ENCODE data around the gene ACIN1.
"Not testable (repeated sequence)": the region's sequence is repeated elsewhere in the genome, so short reads cannot be mapped to it uniquely, and the experiment has no call there.

ACIN1 gene

DNA sequence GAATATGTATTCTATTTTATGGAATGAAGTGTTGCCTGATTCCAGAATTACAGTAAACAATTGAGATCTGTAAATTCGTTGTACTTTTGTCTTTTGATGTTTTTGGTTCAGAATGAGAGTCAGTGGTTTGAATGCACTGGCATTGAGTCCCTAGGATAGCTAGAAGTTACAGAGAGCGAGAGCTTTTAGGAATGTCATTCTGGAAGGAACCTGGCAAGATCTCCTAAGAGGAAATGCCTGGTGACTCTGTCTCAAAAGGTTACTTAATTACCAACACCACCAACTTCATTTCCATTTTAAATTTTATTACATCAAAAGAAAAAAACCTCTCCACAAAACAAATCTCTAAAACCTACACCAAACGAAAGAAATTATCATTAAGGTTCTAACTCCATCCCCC, 30.1 kb upstream of the ACIN1 start:
- no peak for DNase-seq (ENCODE audit: low read depth, low spot score)

DNA sequence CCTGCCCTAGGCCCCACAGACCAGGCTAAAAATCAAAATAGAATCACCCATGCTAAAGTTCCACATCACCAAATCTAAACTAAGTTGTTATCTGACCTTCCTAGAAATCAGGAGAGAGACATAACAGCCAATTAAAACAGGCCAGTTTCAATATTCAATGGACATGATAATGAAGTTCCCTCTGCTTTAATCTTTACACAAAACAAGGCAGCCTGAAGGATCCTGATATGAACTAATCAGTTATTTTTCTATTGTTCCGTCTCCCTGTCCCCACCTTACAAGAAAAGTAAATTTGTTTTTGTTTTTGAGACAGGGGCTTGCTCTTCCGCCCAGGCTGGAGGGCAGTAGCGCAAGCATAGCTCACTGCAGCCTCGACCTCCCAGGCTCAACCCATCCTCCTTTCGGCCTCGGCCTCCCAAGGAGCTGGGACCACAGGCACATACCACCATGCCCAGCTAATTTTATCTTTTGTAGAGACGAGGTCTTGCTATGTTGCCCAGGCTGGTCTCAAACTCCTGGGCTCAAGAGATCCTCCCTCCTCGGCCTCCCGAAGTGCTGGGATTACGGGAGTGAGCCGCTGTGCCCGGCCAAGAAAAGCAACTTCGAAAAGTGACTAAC, 29.5 kb upstream of the ACIN1 start:
- DNase-seq (ENCODE audit: low read depth, low spot score), result no peak

DNA sequence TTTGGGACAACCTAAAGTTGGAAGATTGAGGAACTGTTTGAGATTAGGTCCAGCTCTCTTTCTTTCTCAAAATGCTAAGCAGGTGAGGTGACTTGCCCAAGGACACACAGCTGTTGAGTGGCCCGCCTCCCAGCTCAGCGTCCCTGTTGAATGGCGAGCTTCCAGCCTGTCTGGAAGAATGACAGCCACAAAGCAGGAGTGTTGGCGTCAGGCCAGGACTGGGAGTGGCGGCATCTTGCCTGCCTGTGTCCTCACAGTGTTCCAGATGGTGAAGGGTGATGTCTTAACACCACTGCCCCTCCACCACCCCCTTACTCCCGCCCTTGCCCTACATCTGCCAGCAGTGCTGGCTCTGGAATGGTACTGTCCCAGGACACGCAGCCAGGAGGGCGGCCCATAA, 28.5 kb upstream of the ACIN1 start:
- DNase-seq (ENCODE audit: low read depth, low spot score), result no peak

DNA sequence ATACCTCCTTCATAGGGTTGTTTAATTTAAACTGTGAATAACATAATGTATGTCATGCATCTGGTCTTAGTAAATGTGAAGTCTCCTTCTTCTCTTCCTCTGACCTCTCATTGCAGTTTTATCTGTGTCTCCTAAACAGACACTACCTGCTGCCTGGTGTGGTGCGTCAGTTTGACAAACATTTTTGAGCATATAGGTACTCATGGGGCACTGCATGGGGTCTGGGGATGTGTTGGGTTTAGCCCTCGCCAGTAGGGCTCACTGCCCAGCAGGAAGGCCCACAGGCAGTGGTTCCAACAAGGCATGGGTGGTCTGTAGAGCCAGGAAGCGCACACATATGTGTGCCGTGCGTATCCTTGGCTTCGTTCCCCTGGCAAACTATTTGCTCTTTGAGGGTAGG, 27.1 kb upstream of the ACIN1 start:
- no peak for DNase-seq (ENCODE audit: low read depth, low spot score)

DNA sequence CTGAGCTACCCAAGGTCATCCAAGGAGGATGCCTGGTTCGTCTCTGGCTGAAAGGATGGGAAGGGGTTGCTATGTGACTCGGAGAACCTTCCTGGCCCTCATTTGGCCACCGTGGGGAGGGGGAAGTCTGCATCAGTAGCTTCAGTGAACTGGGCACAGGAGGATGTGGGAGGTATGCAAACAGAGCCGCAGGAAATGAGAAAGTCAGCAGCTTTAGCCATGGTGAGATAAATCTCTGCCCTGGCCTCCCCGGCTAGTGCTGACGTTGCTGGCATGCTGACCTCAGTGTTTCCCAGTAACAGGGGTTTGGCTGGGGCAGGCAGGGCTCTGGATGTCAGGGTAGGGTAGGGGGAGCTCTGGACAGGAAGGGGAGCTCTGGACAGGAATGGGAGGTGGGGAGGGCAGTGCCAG, 26.4 kb upstream of the ACIN1 start:
- DNase-seq (ENCODE audit: low read depth, low spot score), result no peak

DNA sequence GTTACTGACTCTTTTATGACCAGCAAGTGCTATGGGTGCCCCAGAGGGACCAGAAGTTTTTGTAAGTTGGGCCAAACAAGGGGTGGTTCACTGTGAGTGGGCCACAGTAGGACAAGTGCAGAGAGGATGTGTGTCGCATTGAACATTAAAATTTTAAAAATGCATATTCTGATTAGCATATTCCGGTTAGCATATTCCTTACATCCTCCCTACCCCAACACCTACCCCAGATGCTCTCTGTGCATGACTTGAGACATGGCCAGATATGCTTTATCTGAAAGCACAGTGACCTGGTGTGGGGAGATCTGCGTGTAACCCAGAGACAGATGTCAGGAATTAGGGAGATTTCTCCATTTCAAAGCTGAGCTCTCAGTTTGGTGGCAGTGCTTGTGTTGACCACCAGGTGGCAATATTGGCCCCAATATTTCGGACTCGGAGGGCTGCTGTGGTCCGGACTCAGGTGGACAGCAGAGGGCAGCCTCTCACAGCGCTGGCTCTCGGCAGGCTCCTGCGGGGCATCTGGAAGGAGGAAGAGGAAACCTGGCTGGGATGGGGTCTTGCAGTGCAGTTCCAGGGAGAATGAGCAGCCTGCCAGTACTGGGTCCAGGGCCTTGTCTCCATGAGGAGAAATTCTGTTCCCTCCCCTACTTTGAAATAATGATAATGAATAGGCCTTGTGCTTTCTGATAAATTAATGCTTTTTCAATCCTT, 25.8 kb upstream of the ACIN1 start:
- DNase-seq (ENCODE audit: low read depth, low spot score), result peak; percentile 60

DNA sequence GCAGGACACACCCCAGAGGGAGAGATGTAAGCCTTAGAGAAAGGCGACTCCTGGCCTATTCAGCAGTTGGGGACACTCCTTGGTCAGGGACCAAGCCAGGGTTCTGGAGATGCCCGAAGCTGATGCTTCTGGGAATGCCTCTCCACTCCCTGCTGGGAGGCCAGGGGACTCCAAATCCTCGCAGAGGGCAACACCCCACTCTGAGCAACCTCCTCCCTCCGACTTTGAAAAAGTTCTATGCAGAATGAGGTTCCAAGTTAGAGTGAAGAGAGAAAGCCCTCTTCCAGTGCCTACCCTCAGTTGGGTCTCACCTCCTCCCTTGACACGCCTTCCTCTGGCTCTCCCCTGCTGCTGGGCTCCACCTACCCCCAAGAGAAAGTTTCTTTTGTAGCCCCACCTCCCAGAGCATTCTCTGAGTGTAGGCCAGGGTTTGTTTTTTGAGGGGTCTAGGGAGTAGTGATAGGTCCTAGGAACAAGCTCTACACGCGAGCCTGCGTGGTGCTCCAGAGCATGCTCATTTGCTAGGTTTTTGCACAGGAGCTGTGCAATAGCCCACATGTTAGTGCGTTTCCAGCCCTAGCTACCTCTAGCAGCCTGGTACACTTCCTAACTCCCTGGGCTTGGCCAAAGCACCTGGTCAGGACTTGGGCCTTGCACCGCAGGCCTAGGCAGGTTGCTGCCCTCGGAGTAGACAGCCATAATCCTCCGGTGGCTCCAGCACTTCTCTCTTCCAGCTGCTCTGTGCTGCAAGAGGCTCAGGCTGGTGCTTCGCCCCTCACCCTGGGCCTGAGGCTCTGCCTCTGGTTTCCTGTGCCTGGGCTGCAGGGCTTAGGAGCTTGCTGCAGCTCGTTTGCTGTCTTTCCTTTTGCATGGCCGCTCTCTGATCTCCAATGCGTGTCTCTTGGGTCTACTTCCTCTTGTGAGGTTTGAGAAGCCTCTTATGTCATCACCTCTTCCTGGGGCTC, 24.7 kb upstream of the ACIN1 start:
- DNase-seq (ENCODE audit: low read depth, low spot score), result no peak

DNA sequence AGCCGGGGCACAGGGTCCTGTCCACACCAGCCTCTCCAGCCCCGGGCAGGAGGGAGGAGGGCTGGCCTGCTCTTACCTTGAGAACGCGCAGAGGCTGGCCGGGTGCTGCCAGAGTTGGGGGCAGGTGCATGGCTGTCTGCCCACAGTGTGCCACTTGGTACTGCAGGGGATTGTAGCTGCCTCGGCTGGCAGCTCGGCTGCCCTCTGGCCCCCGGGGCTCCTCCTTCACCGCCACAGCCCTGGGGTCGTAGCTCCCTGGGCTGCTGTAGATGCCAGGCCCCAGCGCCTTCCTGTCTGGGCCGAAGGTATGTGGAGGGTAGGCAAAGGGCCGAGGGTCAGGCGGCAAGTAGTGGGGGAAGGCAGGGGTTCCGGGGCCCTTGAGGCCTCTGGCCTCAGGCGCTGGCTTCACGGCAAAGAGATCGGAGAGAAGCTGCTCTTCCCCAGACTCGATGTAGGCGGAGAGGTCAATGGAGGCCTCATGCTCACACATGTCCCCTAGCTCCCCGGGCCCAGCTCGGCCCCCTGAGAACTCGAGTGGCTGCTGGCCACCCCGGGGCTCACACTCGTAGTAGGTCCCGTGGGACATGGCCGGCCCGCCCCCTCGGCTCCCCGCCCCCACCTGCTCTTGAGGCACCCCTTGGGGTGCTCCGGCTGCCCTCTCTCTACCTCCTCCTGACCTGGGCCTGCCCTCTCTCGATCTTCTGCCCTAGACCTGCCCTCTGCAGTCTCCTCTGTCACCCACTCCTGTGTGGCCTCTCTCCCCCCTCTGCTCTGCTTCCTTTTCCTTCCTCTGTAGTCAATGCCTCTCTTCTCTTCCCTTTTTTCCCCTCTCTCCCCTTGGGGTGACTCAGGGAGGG, 23.8 kb upstream of the ACIN1 start, which contains the start of gene CEBPE:
Gene CEBPE (minus strand): TSS at position 750 of the 857 bp plus-strand sequence. CDS start 164 bp downstream, at position 586.
- no peak for DNase-seq (ENCODE audit: low read depth, low spot score)

DNA sequence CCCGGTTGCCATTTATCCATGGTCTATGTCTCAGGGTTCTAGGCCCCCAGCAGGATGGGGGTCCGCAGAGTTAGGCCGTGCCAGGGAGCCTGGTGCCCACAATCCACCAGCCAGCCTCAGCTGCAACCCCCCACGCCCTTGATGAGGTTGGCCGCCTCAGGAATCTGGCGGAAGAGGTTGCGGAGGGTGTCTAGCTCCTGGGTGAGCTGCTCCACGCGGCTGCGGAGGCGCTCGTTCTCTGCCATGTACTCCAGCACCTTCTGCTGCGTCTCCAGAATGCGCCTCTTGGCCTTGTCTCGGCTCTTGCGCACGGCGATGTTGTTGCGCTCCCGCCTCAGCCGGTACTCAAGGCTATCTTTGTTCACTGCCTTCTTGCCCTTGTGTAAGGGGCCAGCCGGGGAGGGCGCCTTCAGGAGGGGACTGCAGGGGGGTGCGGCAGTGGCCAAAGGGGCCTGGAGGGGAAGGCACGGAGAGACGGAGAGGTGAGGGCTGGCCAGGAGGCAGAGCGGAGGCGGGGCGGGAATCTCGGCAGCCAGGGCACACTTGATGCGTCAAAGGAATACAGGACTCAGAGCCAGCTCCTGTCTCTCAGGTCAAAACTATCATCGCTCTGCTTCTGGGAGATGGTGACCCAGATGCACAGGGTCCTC, 22.6 kb upstream of the ACIN1 start:
- no peak for DNase-seq (ENCODE audit: low read depth, low spot score)

DNA sequence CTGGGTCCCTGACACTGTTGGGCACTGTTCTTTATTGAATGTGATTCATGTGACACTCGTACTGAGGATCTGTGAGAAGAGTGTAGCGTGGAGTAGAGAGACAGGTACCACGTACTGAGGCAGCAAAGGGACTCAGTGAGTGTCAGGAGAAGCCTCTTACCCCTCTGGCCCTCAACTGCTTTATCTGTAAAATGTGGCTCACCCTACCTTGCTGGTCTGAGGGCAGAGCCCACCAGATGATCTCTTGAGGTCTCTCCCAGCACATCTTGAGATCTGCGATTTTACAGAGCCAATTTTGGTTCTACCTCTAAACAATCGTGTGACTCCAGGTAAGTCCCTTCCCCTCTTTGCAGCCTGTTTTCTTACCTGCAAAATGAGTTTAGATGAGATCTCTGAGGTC, 21.0 kb upstream of the ACIN1 start:
- DNase-seq (ENCODE audit: low read depth, low spot score), result no peak

DNA sequence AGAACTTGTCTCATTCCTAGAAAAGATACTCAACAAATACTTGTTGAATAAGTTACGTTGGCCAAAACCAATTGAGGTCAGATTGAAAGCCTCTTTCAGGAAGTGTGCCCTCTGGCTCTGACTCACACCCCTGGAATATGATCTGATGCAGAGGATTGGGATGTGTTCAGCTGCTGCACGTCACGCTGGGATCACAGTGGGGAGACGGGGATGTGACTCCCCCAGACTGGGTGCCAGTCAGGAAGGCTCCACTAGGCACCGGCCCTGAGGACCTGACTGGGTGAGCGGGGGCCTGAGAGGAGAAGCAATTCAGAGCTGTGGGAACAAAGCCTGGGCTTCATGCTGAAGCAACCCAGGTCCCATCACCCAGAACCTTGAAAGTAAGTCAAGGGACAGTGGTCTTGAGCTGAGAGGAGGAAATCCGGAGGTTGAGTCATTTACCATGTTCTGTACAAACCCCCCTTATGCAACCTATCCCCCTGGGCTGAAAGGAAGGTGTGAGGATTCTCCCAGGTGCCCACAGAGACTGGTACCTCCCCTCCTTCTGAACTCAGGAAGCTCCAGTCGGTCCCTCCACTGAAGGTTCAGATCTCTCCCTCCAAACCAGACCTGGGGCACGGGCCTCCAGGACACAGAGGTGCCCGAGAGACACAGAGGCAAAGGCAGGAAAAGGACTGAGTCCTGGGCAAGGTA, 20.2 kb upstream of the ACIN1 start:
- DNase-seq (ENCODE audit: low read depth, low spot score), result no peak

DNA sequence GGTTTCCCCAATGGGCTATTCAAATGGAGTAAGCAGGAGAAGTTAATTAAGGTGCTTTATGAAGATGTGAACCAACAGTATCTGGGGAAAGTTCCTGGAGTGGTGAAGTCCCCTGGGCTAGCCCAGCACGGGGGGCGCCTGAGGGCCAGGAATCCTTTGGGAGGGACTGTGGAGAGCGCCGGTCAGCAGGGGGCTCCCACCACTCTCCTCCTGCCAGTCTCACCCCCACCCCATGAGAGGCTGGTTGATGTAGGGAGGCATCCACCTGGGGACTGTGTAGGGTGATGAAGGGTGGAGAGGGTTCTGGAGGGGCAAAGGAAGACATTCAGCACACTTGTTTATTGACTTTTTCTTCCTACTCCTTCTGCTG, 19.7 kb upstream of the ACIN1 start:
- DNase-seq (ENCODE audit: low read depth, low spot score), result no peak

DNA sequence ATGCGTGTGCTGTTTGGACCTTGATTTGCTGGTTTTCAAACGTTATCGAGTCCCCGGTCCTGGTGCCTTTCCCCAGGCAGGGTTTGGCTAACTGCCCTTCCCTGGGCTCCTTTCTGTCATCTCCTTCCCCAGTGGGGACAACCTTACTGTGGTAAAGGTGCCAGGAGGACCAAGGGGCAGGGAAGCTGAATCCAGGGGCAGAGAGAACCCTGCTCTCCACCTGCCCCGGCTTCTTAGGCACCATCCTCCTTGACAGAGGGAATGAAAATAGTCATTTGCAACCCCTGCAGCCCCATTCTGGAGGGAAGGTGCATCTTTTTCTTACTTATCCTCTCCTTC, 19.2 kb upstream of the ACIN1 start:
- DNase-seq (ENCODE audit: low read depth, low spot score), result no peak

DNA sequence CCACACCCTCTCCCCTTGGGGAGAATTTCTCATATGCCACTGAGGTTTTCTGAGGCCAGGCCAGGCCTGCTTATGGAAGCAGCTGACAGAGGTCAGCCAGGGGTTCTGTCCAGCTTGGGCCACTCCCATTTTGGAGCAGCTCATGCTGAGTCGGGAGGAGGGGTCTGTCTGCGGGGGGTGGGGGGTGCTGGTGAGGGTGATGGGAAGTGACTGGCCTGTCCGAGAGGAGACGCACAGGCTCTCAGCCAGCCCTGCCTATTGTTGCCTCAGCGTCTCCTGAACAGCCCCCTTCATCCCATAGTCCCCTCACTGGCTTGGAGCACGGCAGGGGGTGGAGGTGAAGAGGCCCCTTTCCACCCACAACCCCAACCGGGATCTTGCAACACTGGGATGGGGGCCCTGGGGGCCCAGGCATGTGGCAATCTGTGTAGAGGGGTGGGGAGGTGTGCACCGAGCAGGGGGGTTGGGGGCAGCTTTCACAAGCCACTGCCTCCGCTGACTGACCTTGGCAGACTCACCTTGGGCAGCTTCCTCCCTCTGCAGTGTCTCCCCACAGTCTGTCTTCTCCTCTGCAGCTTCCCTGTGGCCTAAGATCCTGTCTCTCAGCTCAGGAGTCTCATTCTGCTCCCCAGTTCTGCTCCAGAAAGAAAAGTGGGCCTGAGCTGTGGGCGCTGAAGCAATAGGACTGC, 18.6 kb upstream of the ACIN1 start:
- no peak for DNase-seq (ENCODE audit: low read depth, low spot score)

DNA sequence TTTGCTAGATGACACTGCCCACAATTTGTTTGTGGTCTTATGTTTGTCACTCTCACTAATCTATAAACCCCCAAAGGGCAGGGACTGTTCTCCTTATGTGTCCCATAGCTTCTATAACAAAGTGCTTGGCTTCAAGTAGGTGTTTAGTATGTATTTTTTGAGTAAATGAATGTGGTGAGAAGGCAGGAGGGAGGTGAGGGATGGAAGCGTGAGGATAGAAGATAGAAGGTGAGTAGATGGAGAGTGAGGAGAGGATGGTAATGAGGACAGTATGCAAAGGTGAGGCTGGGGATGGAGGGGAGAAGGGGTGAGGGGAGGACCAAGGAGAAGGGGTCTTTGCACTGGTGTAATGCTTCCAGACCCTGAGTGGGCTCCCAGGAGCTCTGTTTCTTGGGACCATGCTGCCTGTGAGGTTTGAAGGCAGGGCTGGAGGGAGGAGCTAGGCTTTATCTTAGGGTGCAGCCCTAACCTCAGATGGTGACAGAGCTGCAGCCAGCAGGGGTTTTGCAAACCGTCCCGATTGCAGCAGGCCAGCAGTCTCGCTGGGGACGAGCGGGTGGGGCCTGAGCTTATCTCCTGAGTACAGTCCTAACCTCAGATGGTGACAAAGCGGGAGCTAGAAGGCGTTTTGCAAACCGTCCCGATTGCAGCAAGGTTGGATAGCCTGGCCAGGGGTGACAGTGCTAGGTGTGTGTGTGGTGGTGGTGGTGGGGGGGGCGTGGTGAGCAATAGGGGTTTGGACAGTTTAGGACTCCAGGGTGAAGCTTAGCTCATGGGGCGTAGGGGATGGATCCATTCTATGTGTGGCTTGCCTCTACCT, 17.6 kb upstream of the ACIN1 start:
- DNase-seq (ENCODE audit: low read depth, low spot score), result no peak

DNA sequence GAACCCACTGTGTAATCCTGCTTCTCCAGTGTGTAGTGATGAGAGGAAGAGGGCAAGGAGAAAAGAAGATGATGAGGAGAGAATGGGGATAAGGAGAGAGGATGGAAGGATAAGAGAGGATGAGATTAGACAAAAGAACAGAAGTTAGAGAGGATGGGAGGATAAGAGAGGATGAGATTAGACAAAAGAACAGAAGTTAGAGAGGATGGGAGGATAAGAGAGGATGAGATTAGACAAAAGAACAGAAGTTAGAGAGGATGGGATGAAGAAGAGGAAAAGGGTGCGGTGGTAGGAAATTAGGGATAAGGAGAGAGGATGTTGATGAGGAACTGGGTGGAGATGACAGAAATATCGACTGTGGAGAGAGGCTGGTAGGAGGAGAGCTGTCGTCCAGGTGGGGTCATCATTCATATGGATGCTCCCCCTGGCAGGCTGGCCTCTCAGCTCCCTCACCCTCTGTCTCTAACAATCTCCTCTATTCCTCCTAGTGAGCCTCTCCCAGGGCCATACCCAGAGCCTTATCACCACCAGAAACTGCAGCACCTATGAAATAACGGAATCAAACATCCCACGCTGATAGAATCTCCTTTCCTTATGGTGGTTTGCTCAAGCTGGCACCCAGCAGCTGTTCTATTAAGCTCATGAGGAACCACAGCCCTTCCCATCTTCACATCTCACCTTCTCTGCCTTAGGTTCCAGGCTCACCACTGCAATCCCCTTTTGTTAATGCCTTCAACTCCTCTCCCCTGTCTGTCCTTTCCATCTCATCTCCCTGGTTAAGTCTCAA, 15.8 kb upstream of the ACIN1 start:
- DNase-seq (ENCODE audit: low read depth, low spot score), result no peak

DNA sequence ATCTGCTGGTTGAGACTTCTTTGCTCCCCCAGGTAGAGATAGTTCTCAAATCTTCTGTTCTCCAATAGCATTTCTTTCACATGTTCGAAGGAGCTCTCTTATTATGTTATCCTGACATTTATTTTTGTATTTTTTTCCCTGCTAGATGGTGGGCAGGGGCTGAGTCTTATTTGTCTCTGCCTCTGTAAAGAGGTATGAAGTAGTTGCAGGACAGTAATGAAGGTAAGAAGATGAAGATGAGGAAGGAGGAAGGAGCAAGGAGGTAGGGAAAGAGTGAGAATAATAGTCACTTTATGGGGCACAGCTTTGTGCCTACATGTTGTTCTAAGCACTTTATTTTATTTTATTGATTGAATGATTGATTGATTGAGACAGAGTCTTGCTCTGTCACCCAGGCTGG, 14.8 kb upstream of the ACIN1 start:
- DNase-seq (ENCODE audit: low read depth, low spot score), result no peak

DNA sequence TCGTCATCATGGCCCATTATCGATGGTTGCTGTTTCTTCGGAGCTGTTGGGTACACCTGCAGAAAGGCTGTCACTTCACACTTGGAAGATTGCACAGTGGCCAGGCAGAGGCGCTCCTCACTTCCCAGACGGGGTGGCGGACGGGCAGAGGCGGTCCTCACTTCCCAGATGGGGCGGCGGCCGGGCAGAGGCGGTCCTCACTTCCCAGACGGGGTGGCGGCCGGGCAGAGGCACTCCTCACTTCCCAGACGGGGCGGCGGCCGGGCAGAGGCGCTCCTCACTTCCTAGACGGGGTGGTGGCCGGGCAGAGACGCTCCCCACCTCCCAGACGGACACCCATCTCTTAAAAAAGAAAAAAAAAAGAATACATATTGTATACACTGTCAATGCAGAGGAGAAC, 13.2 kb upstream of the ACIN1 start:
- not testable (repeated sequence) for DNase-seq (ENCODE audit: low read depth, low spot score)
